H9 (cell line): ENCODE data around the gene TPBG. TPM values are rescaled to one million over a fixed set of nuclear protein-coding genes. Genes with fewer than 3 reads are reported as not detected.

Source experiments
- DNase-seq: peaks from one replicate; pipeline ENCODE4 v3.0.0-alpha.2; 2017
- H2AFZ ChIP-seq: one replicate; pipeline ENCODE4 v1.6.1; 2013; ENCODE audit warnings: mild to moderate bottlenecking, low read length, control low read depth, moderate library complexity
- H2AK5ac ChIP-seq: 2 replicates; pipeline ENCODE4 v1.6.1; 2013; ENCODE audit warnings: low read length, control low read depth, mixed read lengths; ENCODE audit not compliant: insufficient read length
- H2BK120ac ChIP-seq: one replicate; pipeline ENCODE4 v1.6.1; 2013; ENCODE audit warnings: low read depth, mild to moderate bottlenecking, low read length, control low read depth, inconsistent platforms; ENCODE audit not compliant: poor library complexity, severe bottlenecking
- H2BK12ac ChIP-seq: 2 replicates; pipeline ENCODE4 v1.6.1; 2013; ENCODE audit warnings: low read length, control low read depth, mixed read lengths, low read depth; ENCODE audit not compliant: insufficient read length
- H2BK15ac ChIP-seq: 2 replicates; pipeline ENCODE4 v1.6.1; 2013; ENCODE audit warnings: low read depth, low read length, control low read depth
- H2BK20ac ChIP-seq: one replicate; pipeline ENCODE4 v1.6.1; 2013; ENCODE audit warnings: low read depth, mild to moderate bottlenecking, low read length, control low read depth, inconsistent platforms; ENCODE audit not compliant: poor library complexity, severe bottlenecking
- H2BK5ac ChIP-seq: 2 replicates; pipeline ENCODE4 v1.6.1; 2013; ENCODE audit warnings: low read length, control low read depth, mixed read lengths; ENCODE audit not compliant: insufficient read length
- H3K14ac ChIP-seq: 2 replicates; pipeline ENCODE4 v1.6.1; 2013; ENCODE audit warnings: low read length, control low read depth; ENCODE audit not compliant: insufficient read depth
- H3K18ac ChIP-seq: 2 replicates; pipeline ENCODE4 v1.6.1; 2013; ENCODE audit warnings: low read depth, mild to moderate bottlenecking, mixed read lengths, low read length, control low read depth; ENCODE audit not compliant: insufficient read length
- H3K23ac ChIP-seq: 2 replicates; pipeline ENCODE4 v1.6.1; 2013; ENCODE audit warnings: low read length, control low read depth, mixed read lengths, low read depth; ENCODE audit not compliant: insufficient read length
- H3K23me2 ChIP-seq: 2 replicates; pipeline ENCODE4 v1.6.1; 2013; ENCODE audit warnings: low read depth, mild to moderate bottlenecking, mixed read lengths, low read length, control low read depth; ENCODE audit not compliant: insufficient read length, poor library complexity, severe bottlenecking
- H3K27ac ChIP-seq: 2 replicates; pipeline ENCODE4 v1.5.1; 2013; ENCODE audit warnings: low read length, control low read depth, mixed read lengths, low read depth; ENCODE audit not compliant: insufficient read length
- H3K27me3 ChIP-seq: 2 replicates; pipeline ENCODE4 v1.6.1; 2013; ENCODE audit warnings: low read length, control low read depth, inconsistent platforms; ENCODE audit not compliant: insufficient read depth
- H3K4ac ChIP-seq: 2 replicates; pipeline ENCODE4 v1.6.1; 2013; ENCODE audit warnings: low read depth, mild to moderate bottlenecking, control low read depth, inconsistent platforms, low read length, moderate library complexity
- H3K4me1 ChIP-seq: 2 replicates; pipeline ENCODE4 v1.6.1; 2013; ENCODE audit warnings: low read length, control low read depth, inconsistent platforms; ENCODE audit not compliant: insufficient read depth
- H3K4me2 ChIP-seq: 2 replicates; pipeline ENCODE4 v1.6.1; 2013; ENCODE audit warnings: low read length, control low read depth, mixed read lengths; ENCODE audit not compliant: insufficient read length, insufficient read depth
- H3K56ac ChIP-seq: 2 replicates; pipeline ENCODE4 v1.6.1; 2013; ENCODE audit warnings: low read depth, mild to moderate bottlenecking, mixed read lengths, low read length, control low read depth; ENCODE audit not compliant: insufficient read length
- H3K79me1 ChIP-seq: 2 replicates; pipeline ENCODE4 v1.6.1; 2013; ENCODE audit warnings: low read depth, mild to moderate bottlenecking, moderate library complexity, low read length, control low read depth, inconsistent platforms; ENCODE audit not compliant: insufficient read depth, poor library complexity, severe bottlenecking
- H3K79me2 ChIP-seq: 2 replicates; pipeline ENCODE4 v1.6.1; 2013; ENCODE audit warnings: low read length, control low read depth, inconsistent platforms; ENCODE audit not compliant: insufficient read depth
- H3K9ac ChIP-seq: 2 replicates; pipeline ENCODE4 v1.6.1; 2013; ENCODE audit warnings: low read length, control low read depth, mixed read lengths; ENCODE audit not compliant: insufficient read length; ENCODE audit errors: extremely low read depth
- H3K9me3 ChIP-seq: one replicate; pipeline ENCODE4 v1.6.1; 2013; ENCODE audit warnings: low read depth, low read length, inconsistent platforms; ENCODE audit not compliant: control insufficient read depth
- H3T11ph ChIP-seq: one replicate; pipeline ENCODE4 v1.6.1; 2013; ENCODE audit warnings: mild to moderate bottlenecking, low read length, control low read depth, inconsistent platforms
- H4K20me1 ChIP-seq: one replicate; pipeline ENCODE4 v1.6.1; 2013; ENCODE audit not compliant: control insufficient read depth, insufficient read length, insufficient read depth
- H4K5ac ChIP-seq: 2 replicates; pipeline ENCODE4 v1.6.1; 2013; ENCODE audit warnings: low read depth, mild to moderate bottlenecking, mixed read lengths, low read length, control low read depth; ENCODE audit not compliant: insufficient read length
- H4K8ac ChIP-seq: replicated peaks from 2 replicates; pipeline ENCODE4 v1.6.1; 2013; ENCODE audit warnings: low read length, control low read depth, mixed read lengths, low read depth; ENCODE audit not compliant: insufficient read length
- H4K91ac ChIP-seq: 2 replicates; pipeline ENCODE4 v1.6.1; 2013; ENCODE audit warnings: low read depth, mild to moderate bottlenecking, moderate library complexity, mixed read lengths, low read length, control low read depth; ENCODE audit not compliant: insufficient read length
- H3K27ac Mint-ChIP-seq, 3 experiments: 2 replicates in 2 of 3; 3 replicates in 1 of 3; pipeline ENCODE4 v1.8.0; 2020 to 2021; ENCODE audit warnings: mixed read lengths in 3 of 3, mild to moderate bottlenecking in 1 of 3, moderate library complexity in 1 of 3
- H3K27me3 Mint-ChIP-seq: 2 replicates; pipeline ENCODE4 v1.8.0; 2021; ENCODE audit warnings: low read depth, mild to moderate bottlenecking, moderate library complexity, mixed read lengths
- H3K36me3 Mint-ChIP-seq, 3 experiments: 2 replicates in 2 of 3; 3 replicates in 1 of 3; pipeline ENCODE4 v1.8.0; 2020 to 2021; ENCODE audit warnings: low read depth in 3 of 3, mixed read lengths in 3 of 3; ENCODE audit not compliant: insufficient read depth in 1 of 3
- H3K4me1 Mint-ChIP-seq, 2 experiments: 2 replicates each; pipeline ENCODE4 v1.8.0; 2020; ENCODE audit warnings: mixed read lengths in 2 of 2
- H3K4me3 Mint-ChIP-seq, 2 experiments: 2 replicates in 1 of 2; 3 replicates in 1 of 2; pipeline ENCODE4 v1.8.0; 2020 to 2021; ENCODE audit warnings: mild to moderate bottlenecking in 2 of 2, mixed read lengths in 2 of 2, moderate library complexity in 1 of 2
- H3K9me3 Mint-ChIP-seq, 2 experiments: 2 replicates in 1 of 2; 3 replicates in 1 of 2; pipeline ENCODE4 v1.8.0; 2020; ENCODE audit warnings: mild to moderate bottlenecking in 2 of 2, mixed read lengths in 2 of 2, moderate library complexity in 1 of 2
- WGBS: extraction: QIAGEN DNeasy Blood & Tissue Kit; methylation state at CpG from one replicate; pipeline ENCODE4 v1.1.7; 2013; ENCODE audit warnings: missing lambda C conversion rate, low lambda C conversion rate, mixed read lengths; ENCODE audit not compliant: insufficient read length; ENCODE audit errors: extremely low coverage; 5-methylcytosine and 5-hydroxymethylcytosine counted together
- total RNA-seq: library from RNA; stranded (reverse); gene quantifications from 2 replicates; pipeline ENCODE4 v1.2.1, GENCODE V29; 2021
- TF ChIP-seq, protein P1 (sequence below): fragments of 200-600 bp; sonication (generic); conservative IDR thresholded peaks from 3 replicates; pipeline ENCODE4 v1.8.0; 2021; ENCODE audit warnings: antibody characterized with exemption, mild to moderate bottlenecking

The TPBG gene
- total RNA-seq, 1 experiment from 2014 or later, result 19.0 TPM

- Histone ChIP-seq H2BK12ac (no peak overlapping the region), H2BK120ac (no peak overlapping the region), H3K4ac (no peak overlapping the region), H3K9ac (no peak overlapping the region), H2AFZ (no peak overlapping the region), H3K27me3 (no peaks in the 10 kb centered on the region), H4K8ac (no peak overlapping the region), H3K14ac (no peak overlapping the region), H3K79me1 (no peaks in the 10 kb centered on the region), H3K56ac (no peak overlapping the region), H2AK5ac (no peak overlapping the region), H3K23me2 (no peaks in the 10 kb centered on the region), H4K91ac (no peak overlapping the region), H2BK15ac (no peak overlapping the region), H2BK5ac (no peak overlapping the region), H3K23ac (no peak overlapping the region), H3K4me1 (no peaks in the 10 kb centered on the region), H3K4me2 (no peak overlapping the region), H2BK20ac (no peak overlapping the region), H3T11ph (no peak overlapping the region), H3K9me3 (no peaks in the 10 kb centered on the region), H4K5ac (no peak overlapping the region), H4K20me1 (no peaks in the 10 kb centered on the region), H3K18ac (no peak overlapping the region), H3K79me2 (no peaks in the 10 kb centered on the region), H3K27ac (no peak overlapping the region)
- Mint-ChIP-seq H3K27ac (no peak overlapping the region; a peak in 1 of 7 replicates), H3K4me3 (no peak overlapping the region), H3K36me3 (no peaks in the 10 kb centered on the region), H3K27me3 (no peaks in the 10 kb centered on the region), H3K9me3 (no peaks in the 10 kb centered on the region), H3K4me1 (peaks cover 3 to 6% of the 10 kb centered on the region in 2 experiments; a peak in 2 of 4 replicates)
- no CpG with 5 or more reads among the region's 2 CpGs for WGBS
- DNase-seq, result no peak
- TF ChIP-seq, protein P1, sequence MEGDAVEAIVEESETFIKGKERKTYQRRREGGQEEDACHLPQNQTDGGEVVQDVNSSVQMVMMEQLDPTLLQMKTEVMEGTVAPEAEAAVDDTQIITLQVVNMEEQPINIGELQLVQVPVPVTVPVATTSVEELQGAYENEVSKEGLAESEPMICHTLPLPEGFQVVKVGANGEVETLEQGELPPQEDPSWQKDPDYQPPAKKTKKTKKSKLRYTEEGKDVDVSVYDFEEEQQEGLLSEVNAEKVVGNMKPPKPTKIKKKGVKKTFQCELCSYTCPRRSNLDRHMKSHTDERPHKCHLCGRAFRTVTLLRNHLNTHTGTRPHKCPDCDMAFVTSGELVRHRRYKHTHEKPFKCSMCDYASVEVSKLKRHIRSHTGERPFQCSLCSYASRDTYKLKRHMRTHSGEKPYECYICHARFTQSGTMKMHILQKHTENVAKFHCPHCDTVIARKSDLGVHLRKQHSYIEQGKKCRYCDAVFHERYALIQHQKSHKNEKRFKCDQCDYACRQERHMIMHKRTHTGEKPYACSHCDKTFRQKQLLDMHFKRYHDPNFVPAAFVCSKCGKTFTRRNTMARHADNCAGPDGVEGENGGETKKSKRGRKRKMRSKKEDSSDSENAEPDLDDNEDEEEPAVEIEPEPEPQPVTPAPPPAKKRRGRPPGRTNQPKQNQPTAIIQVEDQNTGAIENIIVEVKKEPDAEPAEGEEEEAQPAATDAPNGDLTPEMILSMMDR, result no peak
Observed at GRCh38 chr6:82330171-82330804, 33.3 kb upstream of the TPBG start.
